HepG2 (cell line): ENCODE data around the gene MFSD11. TPM values are rescaled to one million over a fixed set of nuclear protein-coding genes. Genes with fewer than 3 reads are reported as not detected.

Source experiments
- ATF2 ChIP-seq: sonication (generic); formaldehyde crosslinking; IDR thresholded peaks from 2 replicates; pipeline ENCODE4 v1.4.0; 2020; ENCODE audit warnings: missing genetic modification reagents
- CAMTA2 ChIP-seq: sonication (generic); formaldehyde crosslinking; IDR thresholded peaks from 2 replicates; pipeline ENCODE4 v1.4.0; 2020; ENCODE audit warnings: mild to moderate bottlenecking, missing genetic modification reagents, borderline replicate concordance
- DBP ChIP-seq: sonication (generic); formaldehyde crosslinking; IDR thresholded peaks from 2 replicates; pipeline ENCODE4 v1.4.0; 2020; ENCODE audit warnings: missing genetic modification reagents; ENCODE audit errors: not compliant biosample characterization
- GLI4 ChIP-seq: sonication (generic); formaldehyde crosslinking; IDR thresholded peaks from 2 replicates; pipeline ENCODE4 v1.5.1; 2020; ENCODE audit warnings: missing genetic modification reagents, mild to moderate bottlenecking, moderate library complexity, borderline replicate concordance
- HCFC1 ChIP-seq: fragments of 150-350 bp; IDR thresholded peaks from 2 replicates; pipeline ENCODE4 v1.6.1; 2014; ENCODE audit warnings: low read depth, low read length
- HOXD1 ChIP-seq: sonication (generic); formaldehyde crosslinking; IDR thresholded peaks from 2 replicates; pipeline ENCODE4 v1.5.0; 2020; ENCODE audit warnings: missing genetic modification reagents
- KDM2A ChIP-seq: sonication (generic); formaldehyde crosslinking; IDR thresholded peaks from 2 replicates; pipeline ENCODE4 v1.4.0; 2020; ENCODE audit warnings: low read depth, missing genetic modification reagents, borderline replicate concordance
- NR2C2 ChIP-seq: sonication (generic); formaldehyde crosslinking; IDR thresholded peaks from 2 replicates; pipeline ENCODE4 v1.4.0; 2020; ENCODE audit warnings: missing genetic modification reagents, mild to moderate bottlenecking, moderate library complexity, borderline replicate concordance
- NR2F6 ChIP-seq, 2 experiments: IDR thresholded peaks; 2 replicates each; pipeline ENCODE4 v1.6.1; 2016; ENCODE audit warnings: antibody characterized with exemption in 1 of 2, mild to moderate bottlenecking in 1 of 2
- PTBP1 ChIP-seq: fragments of 200-400 bp; formaldehyde crosslinking; IDR thresholded peaks from 2 replicates; pipeline ENCODE4 v1.6.1; 2018; ENCODE audit warnings: low read length, low read depth; ENCODE audit not compliant: poor library complexity, severe bottlenecking
- RELA ChIP-seq: sonication (generic); formaldehyde crosslinking; IDR thresholded peaks from 2 replicates; pipeline ENCODE4 v1.4.0; 2020; ENCODE audit warnings: missing genetic modification reagents
- SMAD9 ChIP-seq: sonication (generic); formaldehyde crosslinking; IDR thresholded peaks from 2 replicates; pipeline ENCODE4 v1.5.1; 2020; ENCODE audit warnings: mild to moderate bottlenecking, missing genetic modification reagents
- SP2 ChIP-seq: sonication (generic); formaldehyde crosslinking; IDR thresholded peaks from 2 replicates; pipeline ENCODE4 v1.5.1; 2020; ENCODE audit warnings: mild to moderate bottlenecking, missing genetic modification reagents
- TFDP1 ChIP-seq: IDR thresholded peaks from 2 replicates; pipeline ENCODE4 v1.6.1; 2016; ENCODE audit warnings: missing compliant biosample characterization, missing genetic modification reagents, borderline replicate concordance
- TGIF2 ChIP-seq: IDR thresholded peaks from 2 replicates; pipeline ENCODE4 v1.6.1; 2016; ENCODE audit warnings: control low read depth, missing compliant biosample characterization
- ZBTB33 ChIP-seq: sonication (generic); formaldehyde crosslinking; IDR thresholded peaks from 2 replicates; pipeline ENCODE4 v1.4.0; 2020; ENCODE audit warnings: missing genetic modification reagents
- ZFP82 ChIP-seq: sonication (generic); formaldehyde crosslinking; IDR thresholded peaks from 2 replicates; pipeline ENCODE4 v1.5.1; 2020; ENCODE audit warnings: mild to moderate bottlenecking, missing genetic modification reagents, borderline replicate concordance
- ZFYVE20 ChIP-seq: sonication (generic); formaldehyde crosslinking; IDR thresholded peaks from 2 replicates; pipeline ENCODE4 v1.8.0; 2023; ENCODE audit warnings: low read depth, mild to moderate bottlenecking, moderate library complexity, missing genetic modification reagents, borderline replicate concordance
- ZNF383 ChIP-seq: sonication (generic); formaldehyde crosslinking; IDR thresholded peaks from 2 replicates; pipeline ENCODE4 v1.4.0; 2020; ENCODE audit warnings: missing genetic modification reagents, mild to moderate bottlenecking, borderline replicate concordance
- ZNF672 ChIP-seq: sonication (generic); formaldehyde crosslinking; IDR thresholded peaks from 2 replicates; pipeline ENCODE4 v1.8.1; 2022; ENCODE audit warnings: missing genetic modification reagents
- ZNF790 ChIP-seq: sonication (generic); formaldehyde crosslinking; IDR thresholded peaks from 2 replicates; pipeline ENCODE4 v1.8.0; 2022; ENCODE audit warnings: missing genetic modification reagents, mild to moderate bottlenecking, borderline replicate concordance
- polyA plus RNA-seq, 8 experiments: library from polyadenylated mRNA; depleted of rRNA in 3 of 8; stranded (reverse) in 7 of 8; unstranded in 1 of 8; fragments of >200 nt; fragmentation: Illumina TruSeq in 4 of 8; extraction: Trizol in 4 of 8; gene quantifications; 2 replicates each; pipeline versions ENCODE4 v1.2.1 to v1.2.3, GENCODE V29; 2011 to 2016; ENCODE audit warnings: low read depth in 4 of 8, missing spikeins in 1 of 8, mixed read lengths in 1 of 8; ENCODE audit not compliant: insufficient read depth in 1 of 8
- total RNA-seq, 5 experiments: library from RNA; depleted of rRNA; stranded (reverse); fragments of >200 nt; fragmentation: Illumina TruSeq; extraction: Trizol; gene quantifications; 2 replicates each; pipeline ENCODE4 v1.2.3, GENCODE V29; 2016; ENCODE audit warnings: low read depth in 1 of 5
- TF ChIP-seq, protein P1 (sequence below): sonication (generic); formaldehyde crosslinking; IDR thresholded peaks from 2 replicates; pipeline ENCODE4 v1.8.1; 2022; ENCODE audit warnings: mild to moderate bottlenecking, missing genetic modification reagents

The MFSD11 gene
- total and polyA plus RNA-seq, 2 of the 13 experiments (the other 11 are each of a cell fraction or from before 2014, with no cell fraction given), result 26.1 to 36.3 TPM

GRCh38 chr17:76737676-76738467 is at the start of gene MFSD11 (continued):
- TF ChIP-seq GLI4 (CRISPR knock-in tag) (peak; percentile 21; the same call in 1 of the 2 replicates), RELA (CRISPR knock-in tag) (no peak; the same call in 1 of the 2 replicates), ZFP82 (CRISPR knock-in tag) (peak; percentile 69; the same call in 1 of the 2 replicates), HOXD1 (CRISPR knock-in tag) (peak; percentile 10; the same call in 1 of the 2 replicates), ZNF672 (CRISPR knock-in tag) (0 out of 2 replicates have a peak, but pooled peaks have one; percentile 48), TGIF2 (peak; percentile 23), TFDP1 (CRISPR knock-in tag) (no peak), DBP (CRISPR knock-in tag) (no peak), ATF2 (0 out of 2 replicates have a peak, but pooled peaks have one; percentile 52), SMAD9 (no peak), NR2C2 (CRISPR knock-in tag) (no peak; the same call in 1 of the 2 replicates), KDM2A (CRISPR knock-in tag) (peak; percentile 14), ZFYVE20 (CRISPR knock-in tag) (no peak), ZNF383 (CRISPR knock-in tag) (peak; percentile 98), NR2F6 (IDR thresholded peaks at IDR 0.05) (no peak), NR2F6 (CRISPR knock-in tag; IDR thresholded peaks at IDR 0.05) (peak; percentile 2; the same call in 1 of the 2 replicates), PTBP1 (no peak), ZBTB33 (CRISPR knock-in tag) (0 out of 2 replicates have a peak, but pooled peaks have one; percentile 8), CAMTA2 (CRISPR knock-in tag) (no peak), ZNF790 (CRISPR knock-in tag) (peak; percentile 51; the same call in 1 of the 2 replicates), SP2 (CRISPR knock-in tag) (no peak), HCFC1 (peak; percentile 92)
- TF ChIP-seq, protein P1, sequence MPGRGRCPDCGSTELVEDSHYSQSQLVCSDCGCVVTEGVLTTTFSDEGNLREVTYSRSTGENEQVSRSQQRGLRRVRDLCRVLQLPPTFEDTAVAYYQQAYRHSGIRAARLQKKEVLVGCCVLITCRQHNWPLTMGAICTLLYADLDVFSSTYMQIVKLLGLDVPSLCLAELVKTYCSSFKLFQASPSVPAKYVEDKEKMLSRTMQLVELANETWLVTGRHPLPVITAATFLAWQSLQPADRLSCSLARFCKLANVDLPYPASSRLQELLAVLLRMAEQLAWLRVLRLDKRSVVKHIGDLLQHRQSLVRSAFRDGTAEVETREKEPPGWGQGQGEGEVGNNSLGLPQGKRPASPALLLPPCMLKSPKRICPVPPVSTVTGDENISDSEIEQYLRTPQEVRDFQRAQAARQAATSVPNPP (CRISPR knock-in tag), result no peak
